T-helper 22 cell (primary cell): Measurements from ENCODE around the gene KRTAP10-7.
"Not testable (repeated sequence)": the region's sequence is repeated elsewhere in the genome, so short reads cannot be mapped to it uniquely, and the experiment has no call there.

Experiments used
- DNase-seq: peaks from one replicate; pipeline ENCODE4 v3.0.0-alpha.2; 2020; ENCODE audit warnings: low read depth

The KRTAP10-7 gene

DNA sequence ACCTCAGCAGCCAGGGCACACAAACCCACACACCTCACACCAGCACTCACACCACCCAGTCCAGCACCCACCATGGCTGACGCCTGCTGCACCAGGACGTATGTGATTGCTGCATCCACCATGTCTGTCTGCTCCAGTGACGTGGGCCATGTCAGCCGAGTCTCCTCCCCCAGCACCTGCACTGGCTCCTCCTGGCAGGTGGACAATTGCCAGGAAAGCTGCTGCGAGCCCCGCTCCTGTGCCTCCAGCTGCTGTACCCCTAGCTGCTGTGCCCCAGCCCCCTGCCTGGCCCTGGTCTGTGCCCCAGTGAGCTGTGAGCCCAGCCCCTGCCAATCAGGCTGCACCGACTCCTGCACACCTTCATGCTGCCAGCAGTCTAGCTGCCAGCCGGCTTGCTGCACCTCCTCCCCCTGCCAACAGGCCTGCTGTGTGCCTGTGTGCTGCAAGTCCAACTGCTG, 11.7 kb downstream of the KRTAP10-7 start, which contains the start of gene KRTAP10-8:
KRTAP10-8 (plus strand) TSS at position 51 of the 458 bp plus-strand sequence; CDS start at position 73, 22 bp downstream.
- DNase-seq, result no peak

DNA sequence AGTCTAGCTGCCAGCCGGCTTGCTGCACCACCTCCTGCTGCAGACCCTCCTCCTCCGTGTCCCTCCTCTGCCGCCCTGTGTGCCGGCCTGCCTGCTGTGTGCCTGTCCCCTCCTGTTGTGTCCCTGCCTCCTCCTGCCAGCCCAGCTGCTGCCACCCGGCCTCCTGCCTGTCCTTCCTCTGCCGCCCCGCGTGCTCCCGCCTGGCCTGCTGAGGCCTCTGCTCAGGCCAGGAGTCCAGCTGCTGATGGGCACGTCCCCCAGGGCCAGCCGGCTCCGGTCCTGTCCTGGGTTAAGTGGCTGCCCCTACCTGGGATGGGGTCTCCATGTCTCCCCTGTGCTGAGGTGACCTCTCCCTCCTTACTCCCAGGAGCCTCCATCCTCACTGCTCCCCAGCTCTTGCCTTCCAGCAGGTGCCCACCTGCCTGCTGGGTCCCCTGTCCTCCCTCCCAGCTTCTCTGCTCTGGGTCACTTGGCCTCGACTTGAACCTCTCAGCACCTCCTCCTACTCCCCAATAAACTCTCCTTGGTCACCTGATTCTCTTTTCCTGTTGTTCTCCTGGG, 12.4 kb downstream of the KRTAP10-7 start:
- no peak for DNase-seq

- no peak for DNase-seq
These were observed 13.2 kb downstream of the KRTAP10-7 start for GRCh38 chr21:44613386-44614155.

DNA sequence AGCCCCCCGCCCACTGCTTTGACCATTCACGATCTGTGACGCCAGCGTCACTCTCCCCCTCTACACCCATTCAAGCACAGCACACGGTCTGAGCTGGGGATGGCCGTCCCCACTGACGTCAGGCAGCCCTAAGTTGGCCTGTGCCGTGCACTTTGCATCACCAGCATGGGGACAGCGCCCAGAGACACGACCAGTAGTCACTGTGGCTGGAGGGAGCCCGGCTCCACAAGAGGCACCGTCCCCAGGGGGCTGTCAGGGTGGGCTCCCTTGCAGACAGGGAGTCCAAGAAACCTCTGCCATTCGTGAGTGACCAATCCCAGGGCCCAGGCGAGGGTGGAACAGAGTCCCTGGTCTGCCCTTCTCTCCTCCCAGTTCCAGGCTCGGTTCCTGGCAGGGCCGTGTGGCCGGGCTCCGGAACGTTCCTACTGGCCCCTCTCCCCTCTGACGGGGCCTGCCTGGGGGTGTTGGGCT, 13.8 kb downstream of the KRTAP10-7 start:
- no peak for DNase-seq

DNA sequence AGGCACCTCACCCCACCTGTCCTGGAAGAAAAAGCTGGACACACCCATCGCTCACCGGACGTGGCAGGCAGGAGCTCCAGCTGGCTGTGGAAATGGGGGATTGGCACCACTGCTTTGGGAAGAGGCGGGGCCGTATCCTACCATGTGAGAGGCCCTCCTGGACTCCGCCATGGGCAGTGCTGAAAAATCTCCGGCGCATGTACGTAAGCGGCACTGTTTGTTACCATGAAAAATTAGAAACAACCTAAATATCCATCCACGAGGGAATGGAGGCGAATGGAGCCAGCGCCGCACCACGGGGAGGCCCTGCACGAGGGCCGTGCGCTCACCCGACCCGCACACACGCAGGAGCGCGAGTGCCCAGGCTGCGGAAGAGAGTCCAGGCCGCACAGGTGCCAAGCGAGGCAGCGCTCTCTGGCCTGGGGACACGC, 14.6 kb downstream of the KRTAP10-7 start:
- DNase-seq, result no peak

- DNase-seq, result no peak
These were observed 15.1 kb downstream of the KRTAP10-7 start for GRCh38 chr21:44615466-44615865.

GRCh38 chr21:44615911-44616590, 15.7 kb downstream of the KRTAP10-7 start:
- no peak for DNase-seq

- no peak for DNase-seq
These were observed 16.2 kb downstream of the KRTAP10-7 start for GRCh38 chr21:44616591-44616926.

DNA sequence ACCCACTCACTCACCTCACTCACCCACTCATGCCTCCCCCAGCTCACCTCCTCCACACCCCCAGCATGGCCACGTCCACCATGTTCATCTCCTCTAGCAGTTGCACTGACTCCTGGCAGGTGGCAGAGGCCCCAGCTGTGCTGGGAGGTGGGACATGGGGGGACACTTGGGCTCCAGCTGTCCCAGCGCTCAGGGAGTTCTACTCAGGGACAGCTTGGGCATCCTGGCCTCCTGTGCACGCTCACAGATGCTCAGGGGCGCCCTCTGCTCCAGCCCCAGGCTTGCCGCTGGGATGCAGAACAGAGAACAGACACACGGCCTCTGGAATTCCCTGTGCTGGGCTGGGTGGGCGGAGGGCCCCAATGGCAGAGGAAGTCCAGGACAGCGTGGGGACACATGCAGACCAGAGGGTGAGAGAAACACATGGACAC, 16.7 kb downstream of the KRTAP10-7 start:
- no peak for DNase-seq

GRCh38 chr21:44618504-44618903, 18.1 kb downstream of the KRTAP10-7 start:
- no peak for DNase-seq

- peak; percentile 44 for DNase-seq
These were observed 18.5 kb downstream of the KRTAP10-7 start for GRCh38 chr21:44618909-44619308.

DNA sequence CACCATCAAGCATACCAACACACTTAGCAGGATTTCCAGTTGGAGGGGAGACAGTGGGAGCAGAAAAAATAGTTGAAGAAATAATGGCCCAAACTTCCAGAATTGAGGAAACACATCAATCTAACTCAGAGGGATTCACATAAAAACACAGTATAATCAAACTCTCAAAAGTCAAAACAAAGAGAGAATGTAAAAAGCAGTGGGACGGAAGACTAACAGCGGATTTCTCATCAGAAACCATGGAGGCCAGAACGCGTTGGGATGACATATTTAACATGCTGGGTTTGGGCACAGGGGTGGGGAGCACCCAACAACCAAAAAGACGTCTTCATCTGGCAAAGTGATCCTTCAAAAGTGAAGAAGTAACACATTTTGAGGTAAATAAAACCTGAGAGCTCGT, 19.5 kb downstream of the KRTAP10-7 start:
- DNase-seq, result no peak

GRCh38 chr21:44623575-44623974, 23.2 kb downstream of the KRTAP10-7 start:
- no peak for DNase-seq

DNA sequence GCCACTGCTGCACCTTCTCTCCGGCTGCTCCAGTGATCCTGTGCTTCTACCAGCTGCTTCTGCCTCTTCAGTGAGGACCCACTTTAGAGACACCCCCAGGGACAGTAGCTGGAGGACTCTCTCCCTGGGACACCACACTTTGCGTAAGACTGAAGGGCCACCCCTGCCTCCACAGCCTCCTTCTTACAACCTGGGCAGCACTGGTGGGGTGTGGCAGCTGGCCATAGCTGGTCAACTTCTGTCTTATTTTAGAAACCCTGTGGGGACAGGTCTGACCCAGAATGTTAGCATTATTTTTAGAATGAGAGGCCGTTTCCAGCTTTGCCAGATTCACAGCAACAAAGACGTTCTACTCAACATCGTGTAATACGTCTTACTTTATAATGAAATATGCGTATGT, 25.4 kb downstream of the KRTAP10-7 start:
- DNase-seq, result no peak

- DNase-seq, result no peak
These were observed 25.9 kb downstream of the KRTAP10-7 start for GRCh38 chr21:44626262-44626661.

DNA sequence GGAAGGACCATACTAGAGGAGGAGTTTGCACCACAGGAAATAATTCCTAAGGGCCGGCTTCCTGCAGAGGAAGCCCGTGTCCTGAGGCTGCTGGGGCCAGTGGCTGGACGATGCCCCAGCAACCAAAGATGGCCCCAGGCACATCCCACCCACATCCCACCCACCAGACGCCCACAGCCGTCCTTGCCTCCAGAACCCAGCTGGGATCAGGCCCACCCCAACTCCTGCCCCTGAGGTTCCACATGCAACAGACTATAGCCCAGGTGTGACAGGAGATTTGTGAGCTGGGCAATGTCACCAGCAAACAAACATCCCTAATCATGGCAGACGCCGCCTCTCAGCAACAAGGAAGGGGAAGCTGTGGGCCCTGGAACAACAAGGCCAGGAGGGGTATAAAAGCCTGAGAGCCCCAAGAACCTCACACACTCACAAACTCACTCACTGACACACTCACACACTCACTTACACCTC, 26.3 kb downstream of the KRTAP10-7 start, which contains the start of gene KRTAP10-9:
KRTAP10-9 (plus strand) TSS at position 421 of the 471 bp plus-strand sequence. CDS start 79 bp downstream, outside the sequence.
- no peak for DNase-seq

DNA sequence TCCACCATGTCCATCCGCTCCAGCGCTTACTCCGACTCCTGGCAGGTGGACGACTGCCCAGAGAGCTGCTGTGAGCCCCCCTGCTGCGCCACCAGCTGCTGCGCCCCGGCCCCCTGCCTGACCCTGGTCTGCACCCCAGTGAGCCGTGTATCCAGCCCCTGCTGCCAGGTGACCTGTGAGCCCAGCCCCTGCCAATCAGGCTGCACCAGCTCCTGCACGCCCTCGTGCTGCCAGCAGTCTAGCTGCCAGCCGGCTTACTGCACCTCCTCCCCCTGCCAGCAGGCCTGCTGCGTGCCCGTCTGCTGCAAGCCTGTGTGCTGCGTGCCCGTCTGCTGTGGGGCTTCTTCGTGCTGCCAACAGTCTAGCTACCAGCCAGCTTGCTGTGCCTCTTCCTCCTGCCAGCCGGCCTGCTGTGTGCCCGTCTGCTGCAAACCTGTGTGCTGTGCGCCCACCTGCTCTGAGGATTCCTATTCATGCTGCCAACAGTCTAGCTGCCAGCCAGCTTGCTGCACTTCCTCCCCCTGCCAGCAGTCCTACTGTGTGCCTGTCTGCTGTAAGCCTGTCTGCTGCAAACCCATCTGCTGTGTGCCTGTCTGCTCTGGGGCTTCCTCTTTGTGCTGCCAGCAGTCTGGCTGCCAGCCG, 26.9 kb downstream of the KRTAP10-7 start:
- not testable (repeated sequence) for DNase-seq

GRCh38 chr21:44627831-44628233, 27.4 kb downstream of the KRTAP10-7 start:
- DNase-seq, result not testable (repeated sequence)

DNA sequence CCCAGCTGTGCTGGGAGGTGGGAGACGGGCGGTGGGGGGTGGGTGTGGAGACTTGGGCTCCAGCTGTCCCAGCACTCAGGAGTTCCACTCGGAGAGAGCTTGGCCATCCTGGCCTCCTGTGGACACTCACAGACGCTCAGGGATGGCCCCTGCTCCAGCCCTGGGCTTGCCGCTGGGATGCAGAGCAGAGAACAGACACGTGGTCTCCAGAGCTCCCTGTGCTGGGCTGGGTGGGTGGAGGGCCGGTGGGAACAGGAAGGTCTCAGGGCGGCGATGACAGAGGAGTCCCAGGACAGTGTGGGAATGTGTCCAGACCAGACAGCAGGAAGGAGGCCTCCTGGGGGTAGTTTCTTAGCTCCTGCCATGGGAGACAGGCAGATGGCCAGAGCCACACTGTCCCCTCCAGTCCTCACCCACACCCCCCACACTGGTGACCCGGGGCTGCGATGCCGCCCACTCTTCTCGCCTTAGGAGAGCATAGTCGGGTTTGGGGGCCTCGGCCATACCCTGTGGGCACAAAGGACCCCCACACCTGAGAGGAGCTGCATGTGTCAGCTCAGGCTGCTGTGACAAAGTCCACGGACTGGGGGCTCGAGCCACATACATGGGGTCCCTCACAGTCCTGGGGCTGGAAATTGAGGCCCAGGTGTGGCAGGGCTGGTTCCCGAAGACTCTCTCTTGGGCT, 28.5 kb downstream of the KRTAP10-7 start:
- no peak for DNase-seq

DNA sequence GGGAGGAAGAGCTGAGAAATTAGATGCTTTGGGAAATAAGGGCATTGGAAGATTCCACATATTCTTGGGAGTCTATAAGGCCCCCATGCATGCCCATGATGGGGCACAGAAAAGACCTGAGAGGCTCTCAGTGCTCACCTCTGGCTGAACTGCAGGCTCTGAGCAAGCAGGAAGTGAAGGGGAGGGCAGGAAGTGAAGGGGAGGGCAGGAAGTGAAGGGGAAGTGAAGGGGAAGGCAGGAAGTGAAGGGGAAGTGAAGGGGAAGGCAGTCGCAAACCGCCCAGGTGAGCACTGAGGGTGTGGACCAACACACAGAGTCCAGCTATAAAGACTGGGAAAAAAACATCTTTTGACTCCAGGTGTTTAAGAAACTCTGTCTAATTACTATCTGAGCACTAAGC, 30.0 kb downstream of the KRTAP10-7 start:
- DNase-seq, result no peak

GRCh38 chr21:44632067-44632466, 31.7 kb downstream of the KRTAP10-7 start:
- DNase-seq, result no peak
